WTC11 (cell line): Measurements from ENCODE around the gene FAM221B. TPM values are rescaled to one million over a fixed set of nuclear protein-coding genes. Genes with fewer than 3 reads are reported as not detected.

Experiments used
- ATAC-seq: fragments of 200-7000 bp; cut with Tn5 transposase; 2 replicates; pipeline ENCODE4 v1.10.0; 2021; ENCODE audit warnings: mild to moderate bottlenecking, moderate library complexity
- CTCF ChIA-PET: fragments of 300-600 bp; sonication (Branson Sonifier 250); formaldehyde crosslinking; loops from one replicate; lab custom pipeline; 2021; ENCODE audit warnings: antibody characterized with exemption; lab: Charles Lee
- POLR2A ChIA-PET: fragments of 350-600 bp; sonication (Branson Sonifier 250); formaldehyde crosslinking; loops from one replicate; lab custom pipeline; 2021; ENCODE audit warnings: antibody characterized with exemption; lab: Charles Lee
- DNase-seq: peaks from one replicate; pipeline ENCODE4 v3.0.0; 2021; ENCODE audit warnings: low spot score
- H3K27ac Mint-ChIP-seq: 2 replicates; pipeline ENCODE4 v1.8.0; 2021; ENCODE audit warnings: mixed read lengths
- H3K27me3 Mint-ChIP-seq: 2 replicates; pipeline ENCODE4 v1.8.0; 2021; ENCODE audit warnings: low read depth, mild to moderate bottlenecking, moderate library complexity, mixed read lengths
- H3K36me3 Mint-ChIP-seq: 2 replicates; pipeline ENCODE4 v1.8.0; 2021; ENCODE audit warnings: mixed read lengths
- H3K4me1 Mint-ChIP-seq: 2 replicates; pipeline ENCODE4 v1.8.0; 2022; ENCODE audit warnings: mixed read lengths
- H3K4me3 Mint-ChIP-seq: 2 replicates; pipeline ENCODE4 v1.8.0; 2021; ENCODE audit warnings: mild to moderate bottlenecking, moderate library complexity, mixed read lengths
- H3K9me3 Mint-ChIP-seq: 2 replicates; pipeline ENCODE4 v1.8.0; 2021; ENCODE audit warnings: mixed read lengths
- ATF1 ChIP-seq: sonication (generic); formaldehyde crosslinking; IDR thresholded peaks from 2 replicates; pipeline ENCODE4 v1.8.1; 2023; ENCODE audit warnings: mild to moderate bottlenecking, moderate library complexity, missing genetic modification reagents
- ATF2 ChIP-seq: sonication (generic); formaldehyde crosslinking; IDR thresholded peaks from 2 replicates; pipeline ENCODE4 v1.8.1; 2022; ENCODE audit warnings: low read depth, missing genetic modification reagents, borderline replicate concordance
- ATF6 ChIP-seq: sonication (generic); formaldehyde crosslinking; IDR thresholded peaks from 2 replicates; pipeline ENCODE4 v1.8.1; 2023; ENCODE audit warnings: mild to moderate bottlenecking, missing genetic modification reagents
- CREB1 ChIP-seq: sonication (generic); formaldehyde crosslinking; IDR thresholded peaks from 2 replicates; pipeline ENCODE4 v1.8.0; 2023; ENCODE audit warnings: mild to moderate bottlenecking, missing genetic modification reagents
- ELF4 ChIP-seq: sonication (generic); formaldehyde crosslinking; IDR thresholded peaks from 2 replicates; pipeline ENCODE4 v1.8.1; 2022; ENCODE audit warnings: low read depth, mild to moderate bottlenecking, moderate library complexity, missing genetic modification reagents
- FOXP1 ChIP-seq: sonication (generic); formaldehyde crosslinking; IDR thresholded peaks from 2 replicates; pipeline ENCODE4 v1.8.0; 2022; ENCODE audit warnings: missing genetic modification reagents, mild to moderate bottlenecking, moderate library complexity, borderline replicate concordance
- FOXP4 ChIP-seq: sonication (generic); formaldehyde crosslinking; IDR thresholded peaks from 2 replicates; pipeline ENCODE4 v1.8.0; 2022; ENCODE audit warnings: mild to moderate bottlenecking, missing genetic modification reagents
- NFE2L1 ChIP-seq: sonication (generic); formaldehyde crosslinking; IDR thresholded peaks from 2 replicates; pipeline ENCODE4 v1.8.1; 2023; ENCODE audit warnings: missing genetic modification reagents
- PRRX2 ChIP-seq: fragments of 250-450 bp; sonication (Bioruptor Pico); IDR thresholded peaks from 2 replicates; pipeline ENCODE4 v1.8.0; 2021; ENCODE audit warnings: mild to moderate bottlenecking
- TCF7 ChIP-seq: sonication (generic); formaldehyde crosslinking; IDR thresholded peaks from 2 replicates; pipeline ENCODE4 v1.8.0; 2022; ENCODE audit warnings: mild to moderate bottlenecking, low read depth, missing genetic modification reagents, moderate library complexity
- ZBTB21 ChIP-seq: sonication (generic); formaldehyde crosslinking; IDR thresholded peaks from 2 replicates; pipeline ENCODE4 v1.8.1; 2023; ENCODE audit warnings: mild to moderate bottlenecking, missing genetic modification reagents, borderline replicate concordance
- total RNA-seq: library from RNA; stranded (reverse); gene quantifications from 3 replicates; pipeline ENCODE4 v1.2.3, GENCODE V29; 2021
- TF ChIP-seq, protein P1 (sequence below): sonication (generic); formaldehyde crosslinking; IDR thresholded peaks from 2 replicates; pipeline ENCODE4 v1.8.0; 2022; ENCODE audit warnings: missing genetic modification reagents

The FAM221B gene
- total RNA-seq, 1 experiment from 2014 or later, result 0.11 TPM

GRCh38 chr9:35778496-35778895 is 50.0 kb downstream of the FAM221B start (continued):
- TF ChIP-seq ZBTB21 (CRISPR knock-in tag) (no peak), PRRX2 (CRISPR knock-in tag) (no peak), ATF6 (no peak), CREB1 (no peak), ATF1 (no peak)
- TF ChIP-seq, all 79 proteins: peak for 0

- no peak for TF ChIP-seq TCF7 (CRISPR knock-in tag)
- no peak for TF ChIP-seq ATF2
- no peak for TF ChIP-seq FOXP4 (CRISPR knock-in tag)
- TF ChIP-seq NFE2L1 (CRISPR knock-in tag), result no peak
- TF ChIP-seq, protein P1, sequence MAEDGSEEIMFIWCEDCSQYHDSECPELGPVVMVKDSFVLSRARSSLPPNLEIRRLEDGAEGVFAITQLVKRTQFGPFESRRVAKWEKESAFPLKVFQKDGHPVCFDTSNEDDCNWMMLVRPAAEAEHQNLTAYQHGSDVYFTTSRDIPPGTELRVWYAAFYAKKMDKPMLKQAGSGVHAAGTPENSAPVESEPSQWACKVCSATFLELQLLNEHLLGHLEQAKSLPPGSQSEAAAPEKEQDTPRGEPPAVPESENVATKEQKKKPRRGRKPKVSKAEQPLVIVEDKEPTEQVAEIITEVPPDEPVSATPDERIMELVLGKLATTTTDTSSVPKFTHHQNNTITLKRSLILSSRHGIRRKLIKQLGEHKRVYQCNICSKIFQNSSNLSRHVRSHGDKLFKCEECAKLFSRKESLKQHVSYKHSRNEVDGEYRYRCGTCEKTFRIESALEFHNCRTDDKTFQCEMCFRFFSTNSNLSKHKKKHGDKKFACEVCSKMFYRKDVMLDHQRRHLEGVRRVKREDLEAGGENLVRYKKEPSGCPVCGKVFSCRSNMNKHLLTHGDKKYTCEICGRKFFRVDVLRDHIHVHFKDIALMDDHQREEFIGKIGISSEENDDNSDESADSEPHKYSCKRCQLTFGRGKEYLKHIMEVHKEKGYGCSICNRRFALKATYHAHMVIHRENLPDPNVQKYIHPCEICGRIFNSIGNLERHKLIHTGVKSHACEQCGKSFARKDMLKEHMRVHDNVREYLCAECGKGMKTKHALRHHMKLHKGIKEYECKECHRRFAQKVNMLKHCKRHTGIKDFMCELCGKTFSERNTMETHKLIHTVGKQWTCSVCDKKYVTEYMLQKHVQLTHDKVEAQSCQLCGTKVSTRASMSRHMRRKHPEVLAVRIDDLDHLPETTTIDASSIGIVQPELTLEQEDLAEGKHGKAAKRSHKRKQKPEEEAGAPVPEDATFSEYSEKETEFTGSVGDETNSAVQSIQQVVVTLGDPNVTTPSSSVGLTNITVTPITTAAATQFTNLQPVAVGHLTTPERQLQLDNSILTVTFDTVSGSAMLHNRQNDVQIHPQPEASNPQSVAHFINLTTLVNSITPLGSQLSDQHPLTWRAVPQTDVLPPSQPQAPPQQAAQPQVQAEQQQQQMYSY, result no peak
- CTCF ChIA-PET, result interaction anchor here (0.9 to 4.0 kb wide), 14 partner anchors 14 to 127 kb away, joined by 3 to 40 read pairs (median 5); partner anchors contain the start of genes GBA2, HINT2, RGP1 and SPAG8
- peaks cover 18% of the 10 kb centered on the region for H3K4me1 Mint-ChIP-seq
- no peak overlapping the region for H3K4me3 Mint-ChIP-seq
- H3K9me3 Mint-ChIP-seq, result no peaks in the 10 kb centered on the region; the same call in 1 of the 2 replicates
- H3K27me3 Mint-ChIP-seq, result no peaks in the 10 kb centered on the region
- DNase-seq, result no peak
- POLR2A ChIA-PET, result interaction anchor here (1.2 kb wide), 1 partner anchor 27 kb away, joined by 3 read pairs; the partner anchor contains the start of genes GBA2 and RGP1
- peaks cover 5% of the 10 kb centered on the region; the same call in 1 of the 2 replicates for H3K36me3 Mint-ChIP-seq
- no peak overlapping the region for H3K27ac Mint-ChIP-seq
- no peak for ATAC-seq
Observed at GRCh38 chr9:35776018-35776417, 52.5 kb downstream of the FAM221B start.

GRCh38 chr9:35774907-35775635 is 53.5 kb downstream of the FAM221B start:
- ChIA-PET CTCF (interaction anchor here (0.6 to 4.0 kb wide), 16 partner anchors 10 to 128 kb away, joined by 3 to 40 read pairs (median 4); partner anchors contain the start of genes GBA2, HINT2, RGP1 and SPAG8), POLR2A (interaction anchor here (1.2 kb wide), 1 partner anchor 26 kb away, joined by 3 read pairs; the partner anchor contains the start of genes GBA2 and RGP1)
- Mint-ChIP-seq H3K36me3 (0 out of 2 replicates have a peak, but pooled peaks cover under 1% of the 10 kb centered on the region), H3K9me3 (no peaks in the 10 kb centered on the region), H3K27ac (peak overlapping the region; percentile 8), H3K4me3 (no peak overlapping the region), H3K27me3 (no peaks in the 10 kb centered on the region), H3K4me1 (peaks cover 18% of the 10 kb centered on the region)
- peak; percentile 16 for DNase-seq
- ATAC-seq, result peak; percentile 59
- TF ChIP-seq ATF6, result no peak
- no peak for TF ChIP-seq ELF4 (CRISPR knock-in tag)
- TF ChIP-seq FOXP1 (CRISPR knock-in tag), result no peak
